Endothelial cell of umbilical vein (primary cell): ENCODE results near the gene LBX2. TPM values are rescaled to one million over a fixed set of nuclear protein-coding genes. Genes with fewer than 3 reads are reported as not detected.
A peak's percentile ranks its signal among the peaks of the same experiment; 100 is the strongest.

Experiments used
- BruUV-seq: library from RNA; stranded (reverse); fragments of 400-500 nt; replicated peaks from 2 replicates; lab custom pipeline; 2021; lab: Mats Ljungman, UMichigan
- CTCF ChIA-PET: fragments of 300-600, 350-600 bp; sonication (Branson Sonifier 250); formaldehyde crosslinking; loops from one replicate; lab custom pipeline; 2021; ENCODE audit warnings: antibody characterized with exemption, inconsistent platforms; lab: Charles Lee
- POLR2A ChIA-PET: fragments of 300-600, 350-600 bp; sonication (Branson Sonifier 250); formaldehyde crosslinking; loops from one replicate; lab custom pipeline; 2021; ENCODE audit warnings: antibody characterized with exemption, inconsistent platforms; lab: Charles Lee
- DNase-seq: peaks from one replicate; pipeline ENCODE4 v3.0.0-alpha.2; 2011; ENCODE audit warnings: low read depth, low spot score
- FAIRE-seq: peaks from 2 replicates; lab custom pipeline; 2011; peaks lifted over from hg19 to GRCh38; lab: Jason Lieb, UNC
- H2AFZ ChIP-seq: 2 replicates; pipeline ENCODE4 v1.6.0; 2012; ENCODE audit warnings: low read depth, low read length, control low read depth, inconsistent platforms
- H3K27ac ChIP-seq: 2 replicates; pipeline ENCODE4 v1.5.1; 2011; ENCODE audit warnings: low read depth, mild to moderate bottlenecking, control low read depth, low read length, moderate library complexity; ENCODE audit not compliant: insufficient read depth
- H3K27me3 ChIP-seq, 2 experiments: 2 replicates each; pipeline versions ENCODE4 v1.6.0 to v1.6.1; 2011; ENCODE audit warnings: low read length in 2 of 2, mixed read lengths in 1 of 2; ENCODE audit not compliant: control insufficient read depth in 2 of 2, insufficient read depth in 2 of 2
- H3K36me3 ChIP-seq, 2 experiments: 2 replicates in 1 of 2; 3 replicates in 1 of 2; pipeline ENCODE4 v1.5.1; 2011; ENCODE audit warnings: low read length in 2 of 2, mild to moderate bottlenecking in 1 of 2, moderate library complexity in 1 of 2; ENCODE audit not compliant: control insufficient read depth in 2 of 2, insufficient read depth in 2 of 2; ENCODE audit errors: extremely low read depth in 1 of 2
- H3K4me1 ChIP-seq: 3 replicates; pipeline ENCODE4 v1.5.1; 2011; ENCODE audit warnings: mild to moderate bottlenecking, low read length; ENCODE audit not compliant: control insufficient read depth, insufficient read depth; ENCODE audit errors: extremely low read depth
- H3K4me2 ChIP-seq: 2 replicates; pipeline ENCODE4 v1.6.1; 2011; ENCODE audit warnings: low read length, control low read depth, mixed read lengths; ENCODE audit not compliant: insufficient read depth
- H3K4me3 ChIP-seq, 3 experiments: fragments of 200-600 bp in 1 of 3; sonication (generic), shearing (Covaris generic) in 1 of 3; replicated peaks in 1 of 3; 2 replicates each; pipeline ENCODE4 v1.5.1; 2011 to 2016; ENCODE audit warnings: control low read depth in 3 of 3, low read length in 3 of 3, mild to moderate bottlenecking in 2 of 3, inconsistent platforms in 1 of 3, low read depth in 1 of 3, moderate library complexity in 1 of 3; ENCODE audit not compliant: insufficient read depth in 1 of 3
- H3K79me2 ChIP-seq: 2 replicates; pipeline ENCODE4 v1.6.0; 2012; ENCODE audit warnings: low read length, inconsistent platforms; ENCODE audit not compliant: control insufficient read depth, insufficient read depth
- H3K9ac ChIP-seq: replicated peaks from 2 replicates; pipeline ENCODE3; 2011; ENCODE audit warnings: low read length, control low read depth; ENCODE audit not compliant: insufficient read depth; ENCODE audit errors: extremely low read depth
- H3K9me1 ChIP-seq: replicated peaks from 3 replicates; pipeline ENCODE4 v1.6.0; 2011; ENCODE audit warnings: mild to moderate bottlenecking, low read length; ENCODE audit not compliant: control insufficient read depth, insufficient read depth; ENCODE audit errors: extremely low read depth
- H3K9me3 ChIP-seq: replicated peaks from 2 replicates; pipeline ENCODE4 v1.5.1; 2012; ENCODE audit warnings: low read length, inconsistent platforms; ENCODE audit not compliant: control insufficient read depth, insufficient read depth
- H4K20me1 ChIP-seq: replicated peaks from 2 replicates; pipeline ENCODE3; 2011; ENCODE audit warnings: mild to moderate bottlenecking, low read length; ENCODE audit not compliant: control insufficient read depth, insufficient read depth; ENCODE audit errors: extremely low read depth
- CTCF ChIP-seq, 2 donors: IDR thresholded peaks; 1 replicate in 1 of 2; 2 replicates in 1 of 2; pipeline ENCODE4 v1.5.1; 2011; ENCODE audit warnings: low read length in 2 of 2, mild to moderate bottlenecking in 2 of 2, moderate library complexity in 2 of 2, control low read depth in 1 of 2, inconsistent platforms in 1 of 2, low read depth in 1 of 2; ENCODE audit not compliant: insufficient read depth in 1 of 2; ENCODE audit errors: extremely low read depth in 1 of 2
- EZH2 ChIP-seq: IDR thresholded peaks from 2 replicates; pipeline ENCODE4 v1.6.1; 2012; ENCODE audit warnings: borderline replicate concordance, low read depth, mild to moderate bottlenecking, moderate library complexity, low read length, inconsistent platforms; ENCODE audit not compliant: severe bottlenecking
- FOS ChIP-seq: IDR thresholded peaks from 2 replicates; pipeline ENCODE4 v1.6.1; 2011; ENCODE audit warnings: mild to moderate bottlenecking, low read length, moderate library complexity, borderline replicate concordance; ENCODE audit not compliant: insufficient read depth
- GATA2 ChIP-seq: IDR thresholded peaks from 2 replicates; pipeline ENCODE4 v1.7.0; 2011; ENCODE audit warnings: low read depth, mild to moderate bottlenecking, moderate library complexity, mixed read lengths, low read length; ENCODE audit not compliant: insufficient read length, insufficient read depth
- JUN ChIP-seq: IDR thresholded peaks from 2 replicates; pipeline ENCODE4 v1.6.1; 2011; ENCODE audit warnings: borderline replicate concordance, low read depth; ENCODE audit not compliant: insufficient read length, insufficient read depth
- MYC ChIP-seq: IDR thresholded peaks from one replicate; pipeline ENCODE4 v1.6.1; 2011; ENCODE audit warnings: mild to moderate bottlenecking, low read depth, low read length
- POLR2A ChIP-seq: IDR thresholded peaks from 2 replicates; pipeline ENCODE4 v1.6.1; 2012; ENCODE audit warnings: low read depth, mild to moderate bottlenecking, control low read depth, low read length
- POLR2AphosphoS5 ChIP-seq: IDR thresholded peaks from 2 replicates; pipeline ENCODE4 v1.6.1; 2012; ENCODE audit warnings: low read depth, mild to moderate bottlenecking, control low read depth, low read length, moderate library complexity; ENCODE audit not compliant: insufficient read depth
- dilution Hi-C: fragments of 300-500 bp; cut with MboI; formaldehyde crosslinking; loops from one replicate; pipeline ENCODE4 v1.15.0; 2019; ENCODE audit warnings: low sequenced_read_pairs; ENCODE audit not compliant: extremely low pct_ligation_motif_present
- intact Hi-C: fragments of 100-400 bp; cut with micrococcal nuclease; formaldehyde crosslinking; loops from one replicate; pipeline ENCODE4 v1.10.0; 2022
- polyA plus RNA-seq, 4 experiments: library from polyadenylated mRNA; depleted of rRNA in 3 of 4; stranded (reverse) in 3 of 4; unstranded in 1 of 4; fragments of >200 nt; gene quantifications; 2 replicates each; pipeline versions ENCODE4 v1.2.1 to v1.2.3, GENCODE V29; 2011 to 2012; ENCODE audit warnings: missing spikeins in 1 of 4
- total RNA-seq: library from RNA; stranded (reverse); gene quantifications from 2 replicates; pipeline ENCODE4 v1.2.3, GENCODE V29; 2021
- TF ChIP-seq, protein P1 (sequence below): IDR thresholded peaks from 2 replicates; pipeline ENCODE4 v1.6.1; 2011; ENCODE audit not compliant: insufficient read depth, insufficient read length

LBX2 gene
- total and polyA plus RNA-seq, 2 donors (not counting 3 experiments of a cell fraction or from before 2014, with no cell fraction given) = 2.8 to 3.8 TPM

- H3K9ac ChIP-seq = peak overlapping the region; percentile 46
- H3K4me3 ChIP-seq = peak overlapping the region; percentile 44 to 55 (median 50)
- H3K27ac ChIP-seq = peak overlapping the region; percentile 59
- H4K20me1 ChIP-seq = no peaks in the 10 kb centered on the region
- dilution Hi-C loops = no loop called here
- H3K36me3 ChIP-seq = peaks cover 0 to 4% of the 10 kb centered on the region in 2 experiments
- intact Hi-C loops = loop anchor here (1.0 to 5.0 kb wide), 2 partner anchors 20 to 149 kb away; partner anchors contain the start of genes SEMA4F and TTC31
- peaks cover 18 to 30% of the 10 kb centered on the region in 2 experiments for H3K27me3 ChIP-seq
- no peak for TF ChIP-seq EZH2
- TF ChIP-seq FOS = peak; percentile 90
- TF ChIP-seq POLR2A = peak; percentile 96
- TF ChIP-seq POLR2AphosphoS5 = peak; percentile 98
- TF ChIP-seq, protein P1, sequence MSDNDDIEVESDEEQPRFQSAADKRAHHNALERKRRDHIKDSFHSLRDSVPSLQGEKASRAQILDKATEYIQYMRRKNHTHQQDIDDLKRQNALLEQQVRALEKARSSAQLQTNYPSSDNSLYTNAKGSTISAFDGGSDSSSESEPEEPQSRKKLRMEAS = peak; percentile 37
- peak; percentile 62 for TF ChIP-seq JUN
- TF ChIP-seq MYC = no peak
- TF ChIP-seq GATA2 = no peak
- peak; percentile 31 to 50 for TF ChIP-seq CTCF (IDR thresholded peaks at IDR 0.05; ENCODE audit: extremely low read depth in 1 of 2, insufficient read depth in 1 of 2, low read depth in 1 of 2, low read length in 2 of 2)
- H3K9me3 ChIP-seq = no peaks in the 10 kb centered on the region
- H3K4me2 ChIP-seq = peak overlapping the region; percentile 62
- BruUV-seq = TSS peak; percentile 30
- FAIRE-seq = peak; percentile 97
- H3K9me1 ChIP-seq = no peaks in the 10 kb centered on the region
- POLR2A ChIA-PET = no interaction called here
- H3K4me1 ChIP-seq = peaks cover 40% of the 10 kb centered on the region
- peak; percentile 86 for DNase-seq
- CTCF ChIA-PET = interaction anchor here (1.4 to 1.8 kb wide), 3 partner anchors 13 to 111 kb away, joined by 3 to 10 read pairs (median 4); partner anchors contain the start of genes CCDC142 and TTC31
- peaks cover 4% of the 10 kb centered on the region for H3K79me2 ChIP-seq
- H2AFZ ChIP-seq = peak overlapping the region; percentile 41
These were observed 3.5 kb upstream of the LBX2 start for GRCh38 chr2:74502720-74503505.
